Eye (tissue), 1 donor: Measurements from ENCODE around the gene TFF2.

Experiments
- DNase-seq: peaks from one replicate; pipeline ENCODE4 v3.0.0-alpha.2; 2015

The TFF2 gene, protein sequence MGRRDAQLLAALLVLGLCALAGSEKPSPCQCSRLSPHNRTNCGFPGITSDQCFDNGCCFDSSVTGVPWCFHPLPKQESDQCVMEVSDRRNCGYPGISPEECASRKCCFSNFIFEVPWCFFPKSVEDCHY

DNA sequence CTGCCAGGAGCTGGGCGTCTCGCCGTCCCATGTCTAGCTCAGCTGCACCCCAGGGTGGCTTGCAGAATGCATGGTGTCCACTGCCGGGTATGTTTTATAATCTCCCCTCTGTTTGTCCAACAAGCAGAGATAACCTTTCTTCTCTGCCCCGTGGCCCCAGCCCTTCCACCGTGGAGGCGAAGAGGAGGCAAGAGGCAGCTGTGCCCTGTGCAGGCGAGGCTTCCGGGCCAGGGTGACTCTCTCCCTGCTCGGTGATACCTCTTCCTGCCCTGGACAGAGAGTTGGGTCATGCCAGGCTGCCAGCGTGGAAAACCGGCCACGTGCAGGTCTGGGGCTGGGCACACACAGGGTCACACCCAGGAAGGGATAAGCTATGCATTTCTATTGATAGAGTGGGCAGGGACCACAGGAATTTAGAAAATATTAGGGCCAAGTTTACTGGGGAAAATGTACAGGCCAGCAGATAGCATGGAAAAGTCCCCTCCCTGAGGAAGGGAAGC lies at the start of gene TFF2:
TSS of gene TFF2 (minus strand) at position 68 of the 500 bp plus-strand sequence. CDS start at position 31, 37 bp downstream.
- no peak for DNase-seq

DNA sequence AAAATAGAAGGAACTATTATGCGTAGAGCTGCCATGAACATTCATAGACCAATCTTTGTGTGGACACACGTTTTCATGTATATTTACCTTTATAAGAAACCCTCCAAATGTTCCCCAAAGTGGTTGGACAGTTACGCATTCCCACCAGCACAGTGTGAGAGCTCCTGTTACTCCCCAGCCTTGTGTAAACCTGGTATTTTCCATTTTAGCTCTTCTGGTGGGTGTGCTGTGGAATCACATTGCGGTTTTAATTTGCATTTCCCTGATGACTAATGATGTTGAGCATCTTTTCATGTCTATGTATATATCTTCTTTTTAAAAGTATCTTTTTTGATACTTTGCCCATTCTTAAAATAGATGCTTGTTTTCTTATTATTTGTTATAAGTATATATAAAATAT lies 49.7 kb upstream of the TFF2 start:
- no peak for DNase-seq

DNA sequence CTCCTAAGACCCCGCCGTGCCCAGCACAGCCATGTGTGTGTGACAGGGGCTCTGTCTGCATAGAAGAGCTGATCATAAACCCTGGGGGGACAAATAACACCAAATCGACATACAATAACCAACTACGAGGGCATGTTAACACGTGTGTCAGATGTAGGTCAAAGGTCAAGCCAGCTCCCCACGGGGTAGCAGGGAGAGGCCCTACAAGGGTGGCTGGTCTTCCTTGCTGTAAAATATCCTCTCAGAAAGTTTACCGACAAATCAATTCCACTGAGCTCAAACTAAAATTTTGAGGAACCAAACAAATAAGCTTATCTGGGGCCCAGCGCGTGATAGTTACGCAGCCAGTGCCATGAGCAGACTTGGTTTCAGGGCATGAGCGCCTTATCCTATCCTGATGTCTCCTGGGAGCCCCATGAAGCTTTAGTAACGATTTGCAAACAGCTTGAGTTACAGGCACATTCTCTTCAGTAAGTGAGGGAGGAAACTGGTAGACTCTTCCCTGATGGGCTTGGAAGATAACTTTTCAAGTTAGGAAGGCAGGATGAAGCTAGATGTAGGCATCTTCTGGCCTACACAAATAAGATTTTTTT lies 47.7 kb upstream of the TFF2 start:
- no peak for DNase-seq

DNA sequence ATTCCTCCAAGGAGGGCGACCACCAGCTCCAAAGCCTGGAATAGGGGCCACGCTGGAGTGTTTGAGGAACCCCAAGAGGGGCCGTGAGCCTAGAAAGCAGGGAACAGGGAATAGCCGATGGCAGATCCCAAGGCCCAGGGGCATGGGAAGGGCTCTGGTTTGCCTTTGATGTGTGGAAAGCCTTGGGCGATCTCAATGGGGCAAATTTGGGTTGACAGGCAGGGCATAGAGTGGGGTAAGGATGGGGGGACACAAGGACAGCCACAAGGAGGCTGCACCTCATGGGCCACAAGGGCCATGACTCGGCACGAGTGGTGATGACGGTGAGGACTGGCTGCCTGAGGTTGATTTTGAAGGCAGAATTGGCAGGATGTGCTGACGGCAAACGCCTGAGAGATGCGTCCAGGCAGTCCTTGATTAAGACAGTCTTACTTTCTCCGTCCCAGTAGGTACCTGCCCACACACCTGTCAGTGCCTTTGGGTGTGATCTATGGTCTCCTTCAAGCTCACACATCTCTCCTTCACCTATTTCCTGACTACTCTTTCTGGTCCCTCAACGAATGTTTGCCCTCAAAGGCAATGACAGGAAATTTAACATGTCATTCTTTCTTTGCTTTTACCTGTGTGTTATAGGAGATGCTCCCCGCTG lies 47.1 kb upstream of the TFF2 start:
- no peak for DNase-seq

DNA sequence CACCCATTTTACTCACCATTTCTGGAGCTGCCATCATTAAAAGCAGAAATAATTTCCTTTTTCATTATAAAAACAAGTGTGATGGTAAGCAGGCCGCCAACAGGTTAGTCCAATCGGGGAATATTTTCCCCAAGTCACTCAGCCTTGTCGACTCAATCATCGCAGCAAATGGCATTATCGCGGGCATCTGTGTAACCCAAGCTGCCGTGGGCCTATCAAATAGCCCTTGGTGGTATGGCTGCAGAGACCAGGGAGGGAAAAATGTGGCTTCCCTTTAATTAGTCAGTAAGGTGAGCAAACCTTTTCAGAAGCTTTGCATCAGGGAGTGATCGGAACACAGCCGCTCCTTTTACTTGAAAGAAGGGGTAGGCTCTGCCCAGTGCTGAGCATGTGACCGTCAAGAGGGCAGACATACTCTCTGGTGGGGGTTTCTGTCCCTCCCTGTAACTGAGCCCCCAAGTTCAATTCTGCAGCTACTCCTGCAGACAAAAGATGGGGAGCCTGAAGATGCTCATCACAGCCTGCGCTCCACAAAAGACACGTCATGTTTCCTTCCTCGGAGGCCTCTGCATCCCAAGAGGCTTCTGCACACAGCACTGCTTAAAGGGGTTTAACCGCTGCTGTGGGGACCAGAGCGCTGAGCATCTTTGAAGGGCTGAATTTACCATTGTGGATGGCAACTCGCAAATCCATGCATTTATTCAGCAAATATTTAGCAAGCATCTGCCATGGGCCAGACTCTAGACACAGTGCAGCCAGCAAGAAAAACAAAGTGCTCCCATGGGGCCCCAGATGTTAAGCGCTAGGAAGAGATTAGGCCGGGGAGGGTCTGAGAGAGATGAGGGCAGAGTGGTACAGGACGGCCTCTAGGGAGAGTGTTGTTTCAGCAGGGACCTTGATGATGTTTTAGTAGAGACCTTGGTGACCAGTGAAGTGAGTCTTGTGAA lies 46.3 kb upstream of the TFF2 start:
- peak; percentile 52 for DNase-seq

DNA sequence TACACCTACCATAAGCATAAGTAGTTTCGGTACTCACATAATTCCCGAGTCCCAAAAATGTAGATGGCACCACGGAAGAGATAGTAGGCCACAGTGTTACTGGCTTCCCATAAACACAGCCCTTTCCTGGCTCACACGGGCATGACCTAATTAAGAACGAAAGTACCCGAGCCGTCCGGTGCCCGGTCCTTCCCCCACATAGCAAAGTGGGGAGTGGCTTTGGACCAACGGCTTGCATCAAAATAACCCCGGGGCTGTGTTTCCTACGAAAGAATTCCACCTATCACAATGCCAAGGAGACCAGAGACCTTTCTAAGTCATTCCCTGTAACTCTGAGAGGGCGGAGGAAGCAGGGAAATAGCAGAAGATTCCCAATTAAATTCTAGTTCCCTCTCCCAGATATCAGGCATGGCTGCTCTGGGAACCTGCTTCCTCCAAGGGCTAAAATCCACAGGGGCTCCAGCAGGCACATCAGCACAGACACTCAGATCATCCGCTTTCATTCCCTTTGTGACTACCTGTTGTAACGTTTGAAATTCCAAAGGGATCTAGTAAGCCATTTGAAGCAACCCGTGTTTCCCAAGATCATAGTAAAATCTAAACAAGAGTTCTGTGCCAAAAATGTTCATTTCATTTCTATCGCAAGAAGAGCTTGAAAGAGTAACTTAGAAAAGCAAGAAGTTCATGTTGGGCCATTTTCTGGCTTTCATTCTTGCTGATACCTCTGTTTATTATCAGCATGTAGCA lies 45.3 kb upstream of the TFF2 start, which contains the start of gene TMPRSS3:
TSS of gene TMPRSS3 (minus strand) at position 148 of the 747 bp plus-strand sequence. CDS start 635 bp downstream, outside the sequence.
- no peak for DNase-seq

DNA sequence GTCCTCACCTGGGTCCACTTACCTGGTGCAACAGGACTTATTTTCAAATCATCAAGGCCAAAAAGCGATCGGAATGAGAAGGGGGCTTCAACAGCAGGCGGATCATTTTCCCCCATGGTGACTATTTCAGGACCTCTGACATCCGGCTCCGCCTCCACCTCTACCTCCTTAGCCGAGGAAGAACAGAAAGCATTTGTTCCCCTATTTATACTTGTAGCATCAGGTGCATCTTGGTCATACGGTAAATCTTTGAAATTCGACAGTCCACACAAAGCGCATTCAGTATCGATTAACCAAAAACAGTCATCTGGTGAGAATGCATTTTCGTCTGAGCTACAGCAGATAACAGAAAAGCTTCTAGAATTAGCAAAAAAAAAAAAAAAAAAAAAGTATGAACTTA lies 44.5 kb upstream of the TFF2 start:
- DNase-seq = no peak

DNA sequence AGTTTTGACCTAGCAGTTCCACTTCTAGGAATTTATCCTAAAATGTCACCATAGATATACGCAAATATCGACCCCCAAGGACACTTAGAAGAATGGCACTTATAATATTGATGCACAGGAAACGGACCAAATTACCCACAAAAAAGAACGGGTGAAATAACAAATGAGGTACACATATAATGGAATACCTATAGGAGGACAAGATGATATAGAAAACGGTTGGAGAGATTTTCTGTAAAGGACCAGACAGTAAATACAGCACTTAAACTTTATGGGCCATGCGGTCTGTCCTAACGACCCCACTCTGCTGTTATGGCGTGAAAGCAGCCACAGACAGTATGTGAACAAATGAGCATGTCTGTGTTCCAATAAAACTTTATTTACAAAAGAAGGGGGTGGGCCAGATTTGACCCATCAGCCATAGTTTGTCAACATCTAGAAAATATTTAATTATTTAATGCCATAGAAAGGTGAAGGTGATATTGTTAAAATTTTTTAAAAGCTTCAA lies 42.7 kb upstream of the TFF2 start:
- no peak for DNase-seq

DNA sequence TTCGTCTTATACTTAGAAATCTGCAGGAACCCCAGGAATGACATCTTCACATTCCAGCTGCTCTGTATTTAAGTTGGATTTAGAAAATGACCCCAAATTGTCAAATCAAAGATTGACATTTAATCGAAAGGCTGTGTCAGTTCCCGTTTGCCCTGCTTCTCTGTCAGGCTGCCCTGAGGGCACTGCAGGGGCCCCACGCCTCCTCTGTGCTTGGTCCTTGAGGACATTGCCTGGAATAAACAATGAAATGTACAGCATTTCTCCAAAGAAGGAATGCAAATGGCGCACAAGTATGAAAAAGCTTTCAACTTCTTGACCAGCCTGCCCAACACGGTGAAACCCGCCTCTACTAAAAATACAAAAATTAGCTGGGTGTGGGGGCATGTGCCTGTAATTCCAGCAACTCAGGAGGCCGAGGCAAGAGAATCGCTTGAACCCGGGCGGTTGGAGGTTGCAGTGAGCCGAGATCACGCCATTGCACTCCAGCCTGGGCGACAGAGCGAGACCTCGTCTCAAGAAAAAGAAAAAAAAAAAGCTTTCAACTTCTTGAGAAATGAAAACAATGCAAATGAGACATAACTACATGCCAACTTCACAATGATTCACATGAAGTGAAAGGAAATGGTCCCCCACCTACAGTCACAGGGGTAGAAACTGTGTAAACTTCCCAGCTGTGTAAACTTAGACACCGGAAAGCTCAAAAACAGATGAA lies 42.1 kb upstream of the TFF2 start:
- DNase-seq = no peak

DNA sequence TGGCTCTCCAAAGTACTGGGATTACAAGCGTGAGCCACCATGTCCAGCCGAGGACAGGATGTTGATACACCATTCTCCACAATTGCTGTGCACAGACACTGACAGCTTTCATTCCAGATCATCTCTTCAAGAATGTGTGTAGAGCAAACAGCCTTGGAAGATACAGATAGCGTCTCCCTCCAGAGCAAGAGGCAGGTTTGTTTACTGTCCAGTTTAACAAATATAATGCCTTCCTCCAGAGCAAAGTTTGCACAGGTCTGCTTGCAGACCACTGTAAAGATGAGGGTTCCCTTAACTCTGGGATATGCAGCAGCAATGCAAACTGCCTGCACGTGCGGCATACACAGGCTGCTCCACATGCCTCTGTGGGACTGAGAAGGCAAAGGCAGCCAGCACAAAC lies 40.5 kb upstream of the TFF2 start:
- DNase-seq = no peak

DNA sequence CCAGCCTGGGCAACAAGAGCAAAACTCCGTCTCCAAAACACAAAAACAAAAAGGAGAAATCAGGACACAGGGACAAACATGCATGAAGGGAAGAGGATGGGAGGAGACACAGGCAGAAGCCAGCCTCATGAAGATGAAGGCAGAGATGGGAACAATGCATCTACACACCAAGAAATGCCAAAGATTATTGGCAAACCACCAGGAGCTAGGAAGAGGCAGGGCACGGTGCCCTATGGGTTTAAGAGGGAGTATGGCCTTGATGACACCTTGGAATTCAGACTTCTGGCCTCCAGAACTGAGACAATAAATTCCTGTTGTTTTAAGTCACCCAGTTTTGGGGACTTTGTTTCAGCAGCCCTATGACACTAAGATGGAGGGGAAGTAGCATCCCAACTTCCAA lies 39.9 kb upstream of the TFF2 start:
- no peak for DNase-seq

DNA sequence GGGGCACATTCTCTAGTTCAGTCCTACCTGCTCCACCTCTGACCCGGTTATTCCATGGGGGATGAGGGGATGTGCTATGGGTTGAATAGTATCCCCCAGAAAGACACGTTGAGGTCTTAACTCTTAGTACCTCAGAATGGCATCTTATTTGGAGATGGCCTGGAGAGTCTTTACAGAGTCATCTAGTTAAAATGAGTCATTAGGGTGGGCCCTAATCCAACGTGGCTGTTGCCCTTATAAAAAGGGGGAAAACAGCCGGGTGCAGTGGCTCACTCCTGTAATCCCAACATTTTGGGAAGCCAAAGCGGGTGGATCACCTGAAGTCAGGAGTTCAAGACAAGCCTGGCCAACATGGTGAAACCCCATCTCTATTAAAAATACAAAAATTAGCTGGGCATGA lies 39.4 kb upstream of the TFF2 start:
- no peak for DNase-seq

DNA sequence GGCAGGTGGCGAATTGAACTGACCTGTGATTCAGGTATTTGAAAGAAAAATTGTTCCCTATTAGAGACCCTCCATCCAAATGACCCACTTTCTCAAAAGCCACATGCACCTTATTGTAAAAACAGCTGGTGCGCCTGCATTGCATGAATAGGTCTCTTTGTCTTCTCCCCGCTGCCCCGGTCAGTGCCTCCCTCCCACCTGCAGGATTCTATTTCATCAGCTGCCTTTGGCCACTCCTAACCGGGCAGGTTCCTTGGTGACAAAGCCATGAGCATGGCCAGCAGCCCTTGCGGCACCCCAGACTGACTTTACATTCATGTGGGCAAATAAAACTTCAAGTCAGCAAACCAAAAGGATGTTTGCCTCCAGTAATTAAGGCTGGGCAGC lies 38.6 kb upstream of the TFF2 start:
- DNase-seq = peak; percentile 45

DNA sequence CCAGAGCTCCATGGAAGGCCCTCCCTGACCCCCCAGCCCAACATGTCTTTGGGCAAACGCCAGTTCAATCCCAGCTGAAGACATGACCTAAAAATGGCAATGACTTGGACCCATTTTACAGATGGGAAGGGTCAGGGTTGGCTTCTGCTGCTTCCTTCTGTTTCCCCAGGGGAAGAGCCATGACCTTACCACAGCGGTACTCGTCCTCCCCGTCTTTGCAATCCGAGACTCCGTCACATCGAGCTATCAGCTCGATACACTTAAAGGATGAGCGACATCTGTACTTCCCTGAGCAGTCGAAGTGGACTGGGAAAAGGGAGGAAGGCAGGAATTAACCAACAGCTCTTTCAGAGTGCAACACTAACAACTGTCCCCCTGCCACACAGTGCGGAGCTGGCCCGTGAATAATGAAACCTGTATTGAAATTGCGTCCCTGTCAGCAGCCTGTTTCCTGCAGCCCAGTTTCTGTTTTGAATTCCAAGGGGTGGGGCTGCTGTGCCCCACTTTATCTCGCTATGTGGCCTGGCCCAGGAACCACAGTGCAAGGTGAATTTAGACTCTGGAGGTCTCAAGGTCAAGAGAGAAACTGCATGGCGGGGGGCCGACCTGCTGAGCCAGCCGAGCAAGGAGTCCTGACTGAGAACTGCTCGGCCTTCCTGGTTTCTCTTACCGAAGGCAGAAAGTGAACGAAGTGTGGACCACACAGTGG lies 38.1 kb upstream of the TFF2 start:
- peak; percentile 43 for DNase-seq

DNA sequence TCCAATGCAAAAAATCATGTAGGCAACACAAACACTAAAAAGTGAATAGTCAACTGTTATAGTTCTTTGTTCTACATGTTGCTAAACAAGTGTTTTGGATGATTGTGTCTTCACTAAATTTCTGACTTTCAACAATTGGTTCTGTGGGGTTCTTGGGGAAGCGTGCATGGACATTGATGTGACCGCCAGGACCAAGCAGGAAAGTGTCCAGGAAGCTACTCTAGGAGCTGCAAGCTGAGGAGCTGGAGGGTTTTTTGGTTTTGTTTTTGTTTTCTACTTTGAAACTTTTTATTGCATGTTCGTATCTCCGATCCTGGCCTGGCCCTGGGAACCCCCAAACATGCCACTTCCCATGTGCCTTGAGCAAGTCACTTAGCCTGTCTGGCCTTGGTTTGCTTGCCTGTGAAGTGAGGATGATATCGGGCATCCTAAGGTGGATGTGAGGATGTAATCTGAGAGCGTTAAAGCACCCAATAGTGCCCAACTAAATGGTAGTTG lies 37.1 kb upstream of the TFF2 start:
- no peak for DNase-seq

DNA sequence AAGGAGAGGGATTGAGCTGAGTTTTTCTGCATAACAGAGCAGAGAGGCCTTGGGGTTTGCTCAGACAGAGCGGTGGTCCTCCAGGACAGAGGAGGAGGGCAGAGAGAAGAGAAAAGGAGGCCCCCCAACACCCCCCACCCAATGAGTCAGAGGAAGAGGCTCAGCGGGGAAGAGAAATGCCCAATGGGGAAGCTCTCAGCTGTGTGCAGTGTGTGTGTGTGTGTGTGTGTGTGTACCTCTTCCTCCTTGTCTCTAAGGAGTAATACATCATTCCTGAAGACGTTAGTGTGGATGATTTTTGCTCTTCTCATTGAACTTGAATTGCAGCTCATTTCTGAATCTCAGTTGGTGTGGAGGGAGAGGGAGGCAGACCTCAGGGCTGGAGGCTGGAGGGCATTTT lies 36.4 kb upstream of the TFF2 start:
- DNase-seq = no peak

DNA sequence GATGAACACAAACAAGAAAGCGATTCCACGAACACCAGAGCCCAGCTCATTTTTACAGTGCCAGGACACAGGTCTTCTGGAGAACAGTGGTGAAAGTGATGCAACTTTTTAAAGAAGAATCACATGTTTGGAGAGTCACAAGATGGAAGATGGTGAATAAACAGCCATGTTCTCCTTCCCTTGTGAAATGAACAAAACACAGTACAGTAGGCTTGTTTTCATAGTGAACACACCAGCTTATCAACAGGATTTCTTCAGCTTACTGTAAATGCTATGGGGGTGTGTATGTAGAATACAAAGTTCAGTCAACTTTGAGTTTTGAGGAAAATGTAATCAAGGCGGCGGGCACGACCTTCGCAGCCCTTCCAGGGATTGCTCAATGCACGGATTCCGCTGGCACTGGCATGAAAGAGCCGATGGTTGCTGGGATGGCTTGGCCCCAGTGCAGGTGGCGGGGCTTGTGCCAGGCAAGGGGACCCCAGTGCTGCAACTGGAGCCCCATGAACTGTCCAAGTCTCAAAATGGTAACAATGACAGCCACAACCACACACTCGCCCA lies 35.3 kb upstream of the TFF2 start:
- no peak for DNase-seq

DNA sequence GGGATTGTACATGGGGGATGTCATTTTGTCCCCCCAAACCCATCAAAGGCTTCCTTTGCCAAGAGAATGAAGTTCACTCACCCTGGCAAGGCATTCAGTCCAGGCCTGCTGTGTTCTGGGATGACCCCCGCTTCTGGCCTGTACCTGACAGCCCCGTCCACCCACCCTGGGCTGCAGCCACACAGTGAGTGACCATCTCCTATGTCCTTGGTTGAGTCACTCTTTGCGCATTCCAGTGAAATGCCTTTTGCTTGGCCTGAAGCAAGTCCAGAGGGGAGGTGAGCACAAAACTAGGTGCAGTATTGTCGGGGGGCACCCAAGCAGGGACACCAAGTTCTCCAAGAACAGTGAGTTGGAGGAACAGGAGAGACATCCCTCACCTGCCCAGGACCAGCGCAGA lies 34.8 kb upstream of the TFF2 start:
- no peak for DNase-seq

DNA sequence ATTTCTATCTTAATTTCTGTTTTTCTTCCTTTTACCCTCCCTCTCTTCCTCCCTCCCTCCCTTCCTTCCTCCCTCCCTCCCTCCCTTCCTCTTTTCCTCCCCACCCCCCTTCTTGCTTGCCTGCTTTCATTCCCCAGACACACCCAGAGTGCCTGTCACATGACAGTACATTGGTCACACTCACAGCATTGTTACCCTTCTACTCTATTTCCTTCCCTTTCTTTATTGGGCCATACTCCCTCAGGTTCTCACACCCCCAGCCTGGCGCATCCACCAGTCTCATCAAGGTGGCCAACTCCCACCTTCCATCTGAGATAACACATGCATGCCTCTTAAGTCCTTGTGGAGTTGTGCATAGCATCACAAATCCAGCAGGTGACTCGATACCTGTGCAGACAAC lies 34.2 kb upstream of the TFF2 start:
- DNase-seq = no peak

DNA sequence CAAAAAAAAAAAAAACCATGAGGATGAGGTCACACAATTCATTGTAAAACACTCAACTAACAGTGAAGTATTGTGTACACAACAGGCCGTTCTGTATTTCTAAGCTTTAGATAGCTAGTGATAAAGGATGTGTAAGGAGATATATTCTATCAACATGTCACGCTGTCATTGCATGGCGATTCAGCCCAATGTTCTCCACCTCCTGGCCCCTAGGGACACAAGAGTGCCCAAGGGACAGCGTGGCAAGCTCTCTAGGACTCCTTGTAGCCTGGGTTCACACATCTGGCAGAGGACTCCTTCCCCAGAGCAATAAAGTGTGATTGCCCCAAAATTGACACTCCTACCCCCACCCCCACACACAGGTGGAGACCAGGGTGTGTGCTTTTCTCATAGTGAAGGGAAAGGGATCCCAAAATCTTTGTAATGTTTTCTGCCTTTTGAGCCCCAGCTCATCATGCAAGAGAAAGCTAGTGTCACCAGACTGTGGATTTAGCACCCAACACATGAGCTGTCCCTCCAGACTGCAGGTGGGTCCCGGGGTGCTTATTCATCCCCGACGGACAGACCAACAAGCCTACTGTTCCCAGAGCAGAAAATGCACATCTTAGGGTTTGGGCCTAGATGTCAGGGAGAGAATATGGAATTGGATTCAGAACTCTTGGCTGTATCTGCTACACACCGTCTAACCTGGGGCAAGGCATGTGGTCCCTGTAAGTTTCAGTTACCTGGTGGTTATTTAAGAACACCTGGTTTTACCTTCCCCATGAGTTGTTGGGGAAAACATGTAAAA lies 33.6 kb upstream of the TFF2 start:
- no peak for DNase-seq
